NCI-H510A (cell line): ENCODE data around the gene CDRT15L2.
"Not testable (repeated sequence)": the region's sequence is repeated elsewhere in the genome, so short reads cannot be mapped to it uniquely, and the experiment has no call there.

Experiments
- DNase-seq: peaks from one replicate; lab custom pipeline; 2025; lab: John Stamatoyannopoulos, UW

Gene CDRT15L2

GRCh38 chr17:20575071-20575470 lies 4.5 kb upstream of the CDRT15L2 start:
- not testable (repeated sequence) for DNase-seq

DNA sequence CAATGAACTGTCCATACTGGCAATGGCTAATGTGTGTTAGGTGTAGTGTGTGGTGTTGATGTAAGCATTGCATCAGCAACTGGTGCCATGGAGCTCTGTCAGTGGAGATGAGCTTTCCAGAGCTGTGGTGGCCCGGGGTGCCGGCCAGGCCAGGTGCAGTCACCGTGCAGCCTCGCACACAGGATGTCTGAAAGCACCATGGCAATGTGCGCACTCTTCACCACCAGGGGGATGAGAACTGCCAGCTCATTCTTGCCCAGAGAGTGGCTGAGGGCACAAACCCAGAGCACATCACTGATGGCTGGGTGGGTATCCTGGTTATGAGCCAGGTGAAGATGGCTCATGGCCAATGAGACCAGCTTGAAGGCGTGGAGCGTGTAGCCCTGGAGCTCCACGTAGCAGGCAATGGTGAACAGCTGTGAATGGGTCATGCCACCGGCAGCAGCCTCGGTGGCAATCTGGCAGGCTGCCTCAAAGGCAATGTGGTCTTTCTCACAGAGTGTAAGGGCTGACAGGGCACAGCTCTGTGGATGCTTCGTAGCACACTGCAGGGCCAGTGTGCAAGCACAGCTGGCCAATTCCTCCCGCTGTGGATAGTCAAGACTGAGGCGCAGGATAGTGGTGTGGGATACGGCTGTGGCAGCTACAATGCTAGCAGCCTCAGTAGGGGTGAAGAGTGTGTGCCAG lies 4.5 kb downstream of the CDRT15L2 start:
- DNase-seq: not testable (repeated sequence)

DNA sequence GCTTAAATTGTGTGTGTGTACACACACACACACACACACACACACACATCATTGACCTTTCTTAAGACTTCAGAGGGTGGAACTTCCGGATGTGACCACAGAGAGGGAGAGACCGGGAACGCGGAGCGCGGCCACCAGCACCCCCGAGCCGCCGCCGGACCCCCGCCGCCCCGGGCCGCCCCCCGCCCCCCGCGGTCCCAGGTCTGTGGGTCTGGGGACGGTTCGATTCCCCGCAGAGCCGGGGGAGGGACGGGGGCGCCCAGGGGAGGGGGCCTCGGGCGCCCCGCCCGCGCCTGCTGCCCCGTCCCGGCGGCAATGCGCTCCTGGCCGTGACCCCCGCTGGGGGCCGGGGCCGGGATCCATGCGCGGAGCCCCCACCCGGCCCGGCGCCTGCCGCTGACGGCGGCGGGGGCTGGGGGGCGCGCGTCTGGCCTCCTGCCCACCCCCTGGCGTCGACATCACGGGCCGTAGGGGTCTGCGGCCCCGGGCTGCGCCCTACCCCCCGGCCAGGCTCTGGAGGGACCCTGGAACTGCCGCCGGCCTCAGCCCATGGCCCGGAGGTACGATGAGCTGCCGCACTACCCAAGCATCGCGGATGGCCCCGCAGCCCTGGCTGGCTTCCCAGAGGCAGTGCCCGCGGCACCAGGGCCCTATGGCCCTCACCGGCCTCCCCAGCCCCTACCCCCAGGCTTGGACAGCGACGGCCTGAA lies 9.4 kb downstream of the CDRT15L2 start:
- not testable (repeated sequence) for DNase-seq

DNA sequence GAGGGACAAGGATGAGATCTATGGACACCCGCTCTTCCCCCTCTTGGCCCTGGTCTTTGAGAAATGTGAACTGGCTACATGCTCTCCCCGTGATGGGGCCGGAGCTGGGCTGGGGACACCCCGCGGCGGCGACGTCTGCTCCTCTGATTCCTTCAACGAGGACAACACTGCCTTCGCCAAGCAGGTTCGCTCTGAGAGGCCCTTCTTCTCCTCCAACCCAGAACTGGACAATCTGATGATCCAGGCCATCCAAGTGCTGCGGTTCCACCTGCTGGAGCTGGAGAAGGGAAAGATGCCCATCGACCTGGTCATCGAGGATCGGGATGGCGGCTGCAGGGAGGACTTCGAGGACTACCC lies 9.9 kb downstream of the CDRT15L2 start:
- DNase-seq: not testable (repeated sequence)

DNA sequence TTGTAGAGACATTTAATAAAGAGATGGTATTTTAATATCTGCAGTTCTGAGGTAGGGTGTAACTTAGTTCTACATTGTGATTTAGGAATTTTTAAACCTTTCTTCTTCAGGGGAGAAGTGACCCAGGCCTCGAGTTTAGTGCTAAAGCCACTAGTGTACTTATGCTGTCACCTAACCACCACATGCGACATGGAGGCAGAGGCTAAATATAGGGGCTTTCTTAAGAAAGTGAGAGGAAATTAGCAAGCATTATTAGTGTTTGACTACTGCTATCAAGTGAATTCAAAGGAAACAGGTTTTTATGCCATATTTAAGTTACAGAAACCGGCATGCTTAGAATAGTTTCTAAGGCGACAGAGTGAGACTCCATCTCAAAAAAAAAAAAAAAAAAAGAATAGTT lies 11.5 kb downstream of the CDRT15L2 start:
- not testable (repeated sequence) for DNase-seq

DNA sequence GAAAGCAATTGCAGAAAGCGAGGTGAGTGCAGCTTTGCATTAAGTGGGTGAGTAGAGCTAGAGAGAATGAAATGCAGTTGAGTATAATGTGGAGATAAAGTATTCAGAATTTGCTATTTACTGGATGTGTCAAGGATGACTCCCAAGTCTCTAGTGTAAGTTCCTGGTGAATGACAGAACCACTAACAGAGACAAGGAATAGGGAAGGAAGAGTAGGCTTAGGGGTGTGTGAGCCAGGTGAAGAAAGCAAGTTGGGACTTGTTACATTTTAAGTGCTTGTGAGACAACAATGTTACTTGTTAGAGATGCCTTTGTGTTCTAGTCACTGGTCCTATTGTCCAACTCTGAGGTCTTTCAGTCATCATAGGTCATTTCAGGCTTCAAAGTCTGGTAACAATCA lies 26.0 kb downstream of the CDRT15L2 start:
- not testable (repeated sequence) for DNase-seq

GRCh38 chr17:20609490-20609889 lies 30.0 kb downstream of the CDRT15L2 start:
- DNase-seq: not testable (repeated sequence)

DNA sequence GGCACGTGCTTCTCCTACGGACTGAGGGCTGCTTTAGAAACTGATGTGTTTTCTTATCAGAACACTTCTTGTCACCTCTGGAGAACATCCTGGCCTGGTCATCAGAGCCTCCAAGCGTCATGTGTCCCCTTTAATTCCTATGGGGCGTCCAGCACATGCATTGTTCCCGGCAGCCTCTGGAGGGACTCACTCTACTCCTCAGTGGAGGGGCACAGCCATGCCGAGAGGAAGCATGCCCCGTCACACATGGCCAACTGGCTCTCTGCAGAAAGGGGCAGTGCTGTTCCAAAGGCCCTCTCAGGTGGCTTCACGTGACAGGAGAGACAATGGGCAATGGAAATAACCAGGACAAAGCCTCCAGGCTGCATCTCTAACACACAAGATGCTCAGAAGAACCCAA lies 31.8 kb downstream of the CDRT15L2 start:
- no peak for DNase-seq

- no peak for DNase-seq
Measured at GRCh38 chr17:20612635-20613034, 33.1 kb downstream of the CDRT15L2 start.

DNA sequence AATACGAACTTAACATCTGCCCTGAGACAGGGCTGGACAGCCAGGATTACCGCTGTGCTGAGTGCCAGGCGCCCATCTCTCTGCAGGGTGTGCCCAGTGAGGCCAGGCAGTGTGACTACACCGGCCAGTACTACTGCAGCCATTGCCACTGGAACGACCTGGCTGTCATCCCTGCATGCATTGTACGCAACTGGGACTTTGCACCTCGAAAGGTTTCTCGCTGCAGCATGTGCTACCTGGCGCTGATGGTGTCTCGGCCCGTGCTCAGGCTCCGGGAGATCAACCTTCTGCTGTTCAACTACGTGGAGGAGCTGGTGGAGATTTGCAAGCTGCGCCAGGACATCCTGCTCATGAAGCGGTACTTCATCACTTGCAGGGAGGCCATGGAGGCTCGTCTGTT lies 33.7 kb downstream of the CDRT15L2 start:
- DNase-seq: no peak

DNA sequence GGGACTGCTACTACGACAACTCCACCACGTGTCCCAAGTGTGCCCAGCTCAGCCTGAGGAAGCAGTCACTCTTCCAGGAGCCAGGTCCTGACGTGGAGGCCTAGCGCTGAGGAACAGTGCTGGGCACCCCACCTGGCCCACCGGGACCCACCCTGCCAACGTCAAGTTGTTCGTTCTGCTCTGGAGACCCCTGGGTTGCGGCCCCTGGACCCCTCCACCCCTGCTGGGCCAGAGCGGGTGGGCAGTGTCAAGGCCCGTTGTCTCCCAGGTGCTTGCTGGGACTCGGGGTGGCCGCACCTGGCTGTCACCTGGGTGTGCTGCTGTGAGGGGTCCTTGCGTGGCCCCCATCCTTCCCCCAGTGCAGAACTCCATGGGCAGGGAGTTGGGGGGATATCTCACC lies 34.4 kb downstream of the CDRT15L2 start:
- no peak for DNase-seq

- not testable (repeated sequence) for DNase-seq
Measured at GRCh38 chr17:20615461-20615860, 35.9 kb downstream of the CDRT15L2 start.
